Measurements from ENCODE around the gene LEPR.
"Not testable (repeated sequence)": the region's sequence is repeated elsewhere in the genome, so short reads cannot be mapped to it uniquely, and the experiment has no call there.

LEPR gene

GRCh38 chr1:65420590-65421350, at the start of gene LEPR, which contains the start of gene LEPROT:
Gene LEPR (plus strand): TSS chr1:65420668. CDS start chr1:65565566, 144,898 bp downstream.
Gene LEPROT (plus strand): TSS chr1:65420668. CDS start chr1:65420725, 57 bp downstream.
- DNase-seq (ENCODE audit: low read depth, low spot score): no peak

- DNase-seq (ENCODE audit: low read depth, low spot score): no peak
These were observed 48.9 kb upstream of the LEPR start for GRCh38 chr1:65371544-65371943.

- DNase-seq (ENCODE audit: low read depth, low spot score): no peak
These were observed 47.9 kb upstream of the LEPR start for GRCh38 chr1:65372557-65372956.

- no peak for DNase-seq (ENCODE audit: low read depth, low spot score)
These were observed 42.8 kb upstream of the LEPR start for GRCh38 chr1:65377496-65378246.

- no peak for DNase-seq (ENCODE audit: low read depth, low spot score)
These were observed 42.1 kb upstream of the LEPR start for GRCh38 chr1:65378247-65378946.

GRCh38 chr1:65384426-65384825, 36.0 kb upstream of the LEPR start:
- not testable (repeated sequence) for DNase-seq (ENCODE audit: low read depth, low spot score)

- no peak for DNase-seq (ENCODE audit: low read depth, low spot score)
These were observed 34.0 kb upstream of the LEPR start for GRCh38 chr1:65386439-65386838.

GRCh38 chr1:65387821-65388220, 32.6 kb upstream of the LEPR start:
- DNase-seq (ENCODE audit: low read depth, low spot score): no peak

GRCh38 chr1:65388908-65389695, 31.4 kb upstream of the LEPR start:
- DNase-seq (ENCODE audit: low read depth, low spot score): no peak

- no peak for DNase-seq (ENCODE audit: low read depth, low spot score)
These were observed 28.0 kb upstream of the LEPR start for GRCh38 chr1:65392497-65392896.

- peak; percentile 40 for DNase-seq (ENCODE audit: low read depth, low spot score)
These were observed 27.1 kb upstream of the LEPR start for GRCh38 chr1:65393347-65393746.

- no peak for DNase-seq (ENCODE audit: low read depth, low spot score)
These were observed 26.5 kb upstream of the LEPR start for GRCh38 chr1:65393928-65394327.

GRCh38 chr1:65395887-65396612, 24.4 kb upstream of the LEPR start:
- no peak for DNase-seq (ENCODE audit: low read depth, low spot score)

GRCh38 chr1:65398083-65398482, 22.4 kb upstream of the LEPR start:
- DNase-seq (ENCODE audit: low read depth, low spot score): no peak

- no peak for DNase-seq (ENCODE audit: low read depth, low spot score)
These were observed 21.5 kb upstream of the LEPR start for GRCh38 chr1:65399003-65399402.

- no peak for DNase-seq (ENCODE audit: low read depth, low spot score)
These were observed 18.9 kb upstream of the LEPR start for GRCh38 chr1:65401612-65402011.

GRCh38 chr1:65404941-65405340, 15.5 kb upstream of the LEPR start:
- no peak for DNase-seq (ENCODE audit: low read depth, low spot score)

GRCh38 chr1:65407877-65408276, 12.6 kb upstream of the LEPR start:
- DNase-seq (ENCODE audit: low read depth, low spot score): no peak

GRCh38 chr1:65409314-65409713, 11.2 kb upstream of the LEPR start:
- DNase-seq (ENCODE audit: low read depth, low spot score): no peak

- no peak for DNase-seq (ENCODE audit: low read depth, low spot score)
These were observed 10.6 kb upstream of the LEPR start for GRCh38 chr1:65409816-65410326.
